Measurements from ENCODE around the gene IRF3.

IRF3 gene

DNA sequence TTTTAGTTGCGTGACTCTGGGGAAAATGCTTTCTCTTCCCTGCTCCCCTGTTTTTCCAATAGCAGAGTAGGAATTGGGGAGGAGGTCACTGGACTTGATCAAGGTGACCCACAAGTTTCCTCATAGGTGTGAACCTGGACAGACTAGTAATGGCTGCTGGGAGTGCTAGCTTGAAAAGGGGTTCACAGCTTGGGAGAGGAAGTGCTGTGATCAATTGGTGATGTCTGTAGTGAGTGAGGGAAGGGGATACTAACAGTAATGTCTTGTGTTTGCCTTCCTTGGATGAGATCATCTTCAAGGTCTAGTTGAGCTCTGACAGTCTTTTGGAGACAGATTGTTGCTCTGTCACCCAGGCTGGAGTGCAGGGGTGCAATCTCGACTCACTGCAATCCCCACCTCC is 1.8 kb upstream of the IRF3 start:
- DNase-seq, result no peak

GRCh38 chr19:49666120-49666444 is 425 bp upstream of the IRF3 start:
- no peak for DNase-seq

DNA sequence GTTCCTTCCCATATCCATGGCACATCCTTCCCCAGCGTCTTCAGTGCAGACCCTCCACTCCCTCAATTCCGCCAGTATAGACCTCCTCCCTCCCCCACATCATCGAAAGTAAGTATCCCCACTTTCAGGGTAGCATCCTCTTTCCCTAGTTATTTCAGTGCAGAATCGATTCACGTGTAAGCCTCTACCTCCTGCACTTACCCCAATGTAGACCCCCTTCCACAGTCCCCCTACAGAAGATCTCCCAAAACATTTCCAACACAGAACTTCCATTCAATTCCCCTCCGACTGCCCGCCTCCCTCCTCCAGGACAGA is 664 bp downstream of the IRF3 start:
- no peak for DNase-seq

GRCh38 chr19:49664171-49665035 is 1.3 kb downstream of the IRF3 start:
- peak; percentile 73 for DNase-seq

DNA sequence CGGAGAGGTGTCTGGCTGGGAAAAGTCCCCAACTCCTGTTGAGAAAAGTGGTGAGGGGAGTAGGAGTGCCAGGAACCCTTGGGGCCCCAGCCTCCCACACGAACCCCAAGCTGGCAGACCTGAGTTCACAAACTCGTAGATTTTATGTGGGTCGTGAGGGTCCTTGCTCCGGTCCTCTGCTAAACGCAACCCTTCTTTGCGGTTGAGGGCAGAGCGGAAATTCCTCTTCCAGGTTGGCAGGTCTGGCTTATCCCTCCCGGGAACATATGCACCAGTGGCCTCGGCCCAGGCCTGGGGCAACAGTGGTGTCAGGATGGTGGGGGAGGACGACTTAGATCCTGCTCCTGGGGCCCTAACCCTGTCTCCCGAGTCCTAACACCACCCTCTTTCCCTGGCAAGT is 2.4 kb downstream of the IRF3 start:
- DNase-seq, result no peak

- no peak for DNase-seq
Observed at GRCh38 chr19:49662011-49662410, 3.6 kb downstream of the IRF3 start.

DNA sequence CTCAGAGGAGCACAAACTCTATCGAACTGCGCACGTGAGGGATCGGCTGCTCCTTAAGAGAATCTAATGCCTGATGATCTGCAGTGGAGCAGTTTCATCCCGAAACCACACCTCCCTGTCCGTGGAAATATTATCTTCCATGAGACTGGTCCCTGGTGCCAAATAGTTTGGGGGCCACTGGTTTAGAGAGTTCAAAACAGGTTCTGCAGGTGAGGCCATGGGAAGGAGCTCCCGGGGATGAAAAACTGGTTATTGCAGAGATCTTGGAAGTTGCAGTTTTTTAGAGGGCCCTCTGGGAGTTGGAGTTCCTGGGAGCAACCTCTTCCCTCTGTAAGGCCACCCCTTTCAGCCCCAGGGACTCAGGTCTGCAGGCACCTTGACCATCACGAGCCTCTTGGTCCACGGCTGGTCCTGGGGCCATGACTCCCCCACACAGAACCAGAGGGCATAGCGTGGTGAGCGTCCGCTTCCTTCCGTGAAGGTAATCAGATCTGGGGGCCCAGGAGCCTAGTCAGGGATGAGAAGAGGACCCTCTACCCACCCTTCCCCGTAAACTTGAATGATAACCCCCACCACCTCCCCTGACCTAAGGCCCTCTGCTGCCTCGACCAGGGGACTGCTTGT is 5.2 kb downstream of the IRF3 start:
- DNase-seq, result no peak

GRCh38 chr19:49658566-49659442 is 6.9 kb downstream of the IRF3 start:
- no peak for DNase-seq

DNA sequence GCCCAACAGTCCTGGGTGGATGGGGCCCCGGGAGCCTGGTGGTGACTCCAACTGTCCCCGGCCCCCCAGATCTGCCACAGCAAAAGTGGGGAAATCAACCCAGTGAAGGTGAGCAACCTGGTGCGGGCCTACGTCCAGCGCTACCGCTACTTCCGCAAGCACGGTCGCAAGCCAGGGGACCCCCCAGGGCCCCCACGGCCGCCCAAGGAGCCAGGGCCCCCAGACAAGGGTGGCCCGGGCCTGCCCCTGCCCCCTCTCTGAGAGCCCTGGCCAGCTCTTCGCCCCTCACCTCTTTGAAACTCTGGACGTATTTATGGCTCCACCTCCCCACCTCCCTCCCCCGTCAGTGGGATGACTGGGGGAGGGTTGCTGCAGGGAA is 7.5 kb downstream of the IRF3 start:
- DNase-seq, result no peak

- DNase-seq, result no peak
Observed at GRCh38 chr19:49657493-49658138, 8.0 kb downstream of the IRF3 start.

DNA sequence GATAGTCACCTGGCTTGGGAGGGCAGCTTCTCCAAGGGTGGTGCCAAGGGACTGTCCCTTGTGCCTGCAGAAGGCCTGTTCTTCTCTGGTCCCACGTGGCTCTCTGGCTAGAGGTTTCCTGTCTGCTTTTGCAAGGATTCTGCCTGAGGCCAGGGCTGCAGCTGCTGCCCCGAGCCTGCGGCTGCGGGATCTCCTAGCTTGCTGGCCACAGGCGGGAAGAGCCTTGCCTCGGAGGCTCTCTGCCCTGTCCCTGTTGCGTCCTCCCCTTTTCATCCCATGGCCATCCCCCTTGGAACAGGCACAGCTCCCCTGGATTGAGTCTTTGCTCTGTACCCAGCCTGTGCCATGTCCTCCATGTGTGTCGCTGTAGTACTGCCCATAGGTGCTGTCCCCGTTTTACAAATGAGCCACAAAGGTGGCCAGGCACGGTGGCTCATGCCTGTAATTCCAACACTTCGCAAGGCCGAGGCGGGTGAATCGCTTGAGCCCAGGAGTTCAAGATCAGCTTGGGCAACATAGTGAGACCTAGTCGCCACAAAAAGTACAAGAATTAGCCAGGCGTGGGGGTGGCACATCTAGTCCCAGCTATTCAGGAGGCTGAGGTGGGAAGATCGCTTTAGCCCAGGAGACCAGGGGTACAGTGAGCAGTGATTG is 9.1 kb downstream of the IRF3 start:
- no peak for DNase-seq

DNA sequence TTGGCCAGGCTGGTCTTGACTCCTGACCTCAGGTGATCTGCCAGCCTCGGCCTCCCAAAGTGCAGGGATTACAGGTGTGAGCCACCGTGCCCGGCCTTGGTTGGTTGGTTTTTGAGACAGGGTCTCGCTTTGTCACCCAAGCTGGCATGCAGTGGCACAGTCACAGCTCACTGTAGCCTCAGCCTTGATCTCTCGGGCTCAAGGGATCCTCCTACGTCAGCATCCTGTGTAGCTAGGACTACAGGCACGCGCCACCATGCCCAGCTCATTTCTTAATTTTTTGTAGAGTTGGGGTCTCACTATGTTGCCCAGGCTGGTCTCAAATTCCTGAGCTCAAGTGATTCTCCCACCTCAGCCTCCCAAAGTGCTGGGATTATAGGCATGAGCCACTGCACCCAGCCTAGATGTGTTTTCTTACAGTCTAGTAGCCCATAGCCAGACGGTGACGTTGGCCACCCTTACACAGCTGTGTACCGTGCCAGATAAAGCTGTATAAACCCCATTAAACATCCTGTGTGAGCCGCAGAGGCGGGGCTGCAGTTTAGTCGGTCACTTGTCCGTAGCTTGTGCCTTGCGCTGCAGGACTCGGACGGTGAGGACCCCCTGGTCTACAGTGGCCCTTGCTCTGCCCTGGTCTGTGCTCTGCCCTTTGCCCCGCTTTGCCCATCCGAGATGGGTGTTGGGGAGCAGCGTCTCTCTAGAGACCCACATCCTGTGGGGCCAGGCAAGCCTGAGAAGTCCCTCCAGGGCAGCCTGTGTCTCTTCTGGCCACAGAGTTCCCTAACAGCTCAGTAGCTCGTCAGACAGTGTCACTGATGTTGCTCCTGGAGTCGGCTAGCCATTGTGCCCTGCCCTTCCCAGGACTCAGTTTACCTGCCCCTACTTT is 9.8 kb downstream of the IRF3 start:
- DNase-seq, result no peak

- DNase-seq, result no peak
Observed at GRCh38 chr19:49654581-49654980, 11.1 kb downstream of the IRF3 start.

DNA sequence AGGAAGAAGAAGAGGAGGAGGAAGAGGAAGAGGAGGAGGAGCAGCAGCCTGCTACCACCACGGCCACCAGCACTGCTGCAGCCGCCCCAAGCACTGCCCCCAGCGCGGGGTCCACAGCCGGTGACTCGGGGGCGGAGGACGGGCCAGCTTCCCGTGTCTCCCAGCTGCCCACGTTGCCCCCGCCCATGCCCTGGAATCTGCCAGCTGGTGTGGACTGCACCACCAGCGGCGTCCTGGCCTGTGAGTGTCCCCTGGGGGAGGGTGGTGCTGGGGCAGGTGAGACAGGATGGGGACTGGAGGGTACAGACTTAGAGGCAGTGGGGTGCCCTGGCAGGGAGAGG is 12.2 kb downstream of the IRF3 start:
- no peak for DNase-seq

DNA sequence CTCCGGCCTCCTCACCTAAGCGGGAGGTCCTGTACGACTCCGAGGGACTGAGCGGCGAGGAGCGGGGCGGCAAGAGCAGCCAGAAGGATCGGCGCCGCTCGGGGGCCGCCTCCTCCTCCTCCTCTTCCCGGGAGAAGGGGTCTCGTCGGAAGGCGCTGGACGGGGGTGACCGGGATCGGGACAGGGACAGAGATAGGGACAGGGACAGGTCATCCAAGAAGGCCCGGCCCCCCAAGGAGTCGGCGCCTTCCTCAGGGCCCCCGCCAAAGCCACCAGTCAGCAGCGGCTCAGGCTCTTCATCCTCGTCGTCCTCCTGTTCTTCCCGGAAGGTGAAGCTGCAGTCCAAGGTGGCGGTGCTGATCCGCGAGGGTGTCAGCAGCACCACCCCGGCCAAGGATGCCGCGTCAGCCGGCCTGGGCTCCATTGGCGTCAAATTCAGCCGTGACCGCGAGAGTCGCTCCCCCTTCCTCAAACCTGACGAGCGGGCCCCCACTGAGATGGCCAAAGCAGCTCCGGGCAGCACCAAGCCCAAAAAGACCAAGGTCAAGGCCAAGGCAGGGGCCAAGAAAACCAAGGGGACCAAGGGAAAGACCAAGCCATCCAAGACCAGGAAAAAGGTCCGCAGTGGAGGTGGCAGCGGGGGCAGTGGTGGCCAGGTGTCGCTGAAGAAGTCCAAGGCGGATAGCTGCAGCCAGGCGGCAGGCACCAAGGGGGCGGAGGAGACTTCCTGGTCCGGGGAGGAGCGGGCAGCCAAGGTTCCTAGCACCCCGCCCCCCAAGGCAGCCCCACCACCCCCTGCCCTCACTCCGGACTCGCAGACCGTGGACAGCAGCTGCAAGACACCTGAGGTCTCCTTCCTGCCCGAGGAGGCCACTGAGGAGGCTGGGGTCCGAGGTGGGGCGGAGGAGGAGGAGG is 12.8 kb downstream of the IRF3 start:
- no peak for DNase-seq

DNA sequence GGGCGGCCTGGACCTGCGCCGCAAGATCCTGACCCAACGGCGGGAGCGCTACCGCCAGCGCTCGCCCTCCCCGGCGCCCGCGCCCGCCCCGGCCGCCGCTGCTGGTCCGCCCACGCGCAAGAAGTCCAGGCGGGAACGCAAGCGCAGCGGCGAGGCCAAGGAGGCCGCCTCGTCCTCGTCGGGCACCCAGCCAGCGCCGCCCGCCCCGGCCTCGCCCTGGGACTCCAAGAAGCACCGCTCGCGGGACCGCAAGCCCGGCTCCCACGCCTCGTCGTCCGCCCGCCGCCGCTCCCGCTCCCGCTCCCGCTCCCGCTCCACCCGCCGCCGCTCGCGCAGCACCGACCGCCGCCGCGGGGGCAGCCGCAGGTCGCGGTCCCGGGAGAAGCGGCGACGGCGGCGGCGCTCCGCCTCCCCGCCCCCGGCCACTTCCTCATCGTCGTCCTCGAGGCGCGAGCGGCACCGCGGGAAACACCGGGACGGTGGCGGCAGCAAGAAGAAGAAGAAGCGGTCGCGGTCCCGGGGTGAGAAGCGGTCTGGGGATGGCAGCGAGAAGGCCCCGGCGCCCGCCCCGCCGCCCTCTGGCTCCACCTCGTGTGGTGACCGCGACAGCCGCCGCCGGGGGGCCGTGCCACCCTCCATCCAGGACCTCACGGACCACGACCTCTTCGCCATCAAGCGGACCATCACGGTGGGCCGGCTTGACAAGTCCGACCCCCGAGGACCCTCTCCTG is 13.7 kb downstream of the IRF3 start:
- DNase-seq, result no peak

- DNase-seq, result no peak
Observed at GRCh38 chr19:49651029-49651819, 14.4 kb downstream of the IRF3 start.

- DNase-seq, result no peak
Observed at GRCh38 chr19:49646586-49646985, 19.1 kb downstream of the IRF3 start.

GRCh38 chr19:49645995-49646394 is 19.7 kb downstream of the IRF3 start:
- no peak for DNase-seq
